GM15510 (cell line): Measurements from ENCODE around the gene NOX1.

Experiments used
- POLR2A ChIP-seq: IDR thresholded peaks from 3 replicates; pipeline ENCODE4 v1.6.1; 2011; ENCODE audit warnings: borderline replicate concordance; ENCODE audit not compliant: insufficient read length; ENCODE audit errors: extremely low read depth

The NOX1 gene

GRCh38 chrX:100831219-100831946 is 42.8 kb downstream of the NOX1 start:
- TF ChIP-seq POLR2A, result no peak

GRCh38 chrX:100830547-100830946 is 43.6 kb downstream of the NOX1 start:
- no peak for TF ChIP-seq POLR2A

- no peak for TF ChIP-seq POLR2A
Observed at GRCh38 chrX:100830143-100830542, 44.0 kb downstream of the NOX1 start.

GRCh38 chrX:100829730-100830129 is 44.4 kb downstream of the NOX1 start:
- no peak for TF ChIP-seq POLR2A

- peak; percentile 70 for TF ChIP-seq POLR2A
Observed at GRCh38 chrX:100819837-100820666, 54.1 kb downstream of the NOX1 start, which contains the start of gene CSTF2. CSTF2 (plus strand) TSS chrX:100820391; CDS start chrX:100820417, 26 bp downstream.

GRCh38 chrX:100819534-100819836 is 54.7 kb downstream of the NOX1 start:
- no peak for TF ChIP-seq POLR2A

GRCh38 chrX:100817340-100817739 is 56.8 kb downstream of the NOX1 start:
- TF ChIP-seq POLR2A, result no peak

GRCh38 chrX:100812216-100813158 is 61.7 kb downstream of the NOX1 start:
- no peak for TF ChIP-seq POLR2A

- no peak for TF ChIP-seq POLR2A
Observed at GRCh38 chrX:100804780-100805179, 69.4 kb downstream of the NOX1 start.

GRCh38 chrX:100802843-100803242 is 71.3 kb downstream of the NOX1 start:
- TF ChIP-seq POLR2A, result no peak

- no peak for TF ChIP-seq POLR2A
Observed at GRCh38 chrX:100798484-100799214, 75.5 kb downstream of the NOX1 start.

- TF ChIP-seq POLR2A, result no peak
Observed at GRCh38 chrX:100797359-100797758, 76.8 kb downstream of the NOX1 start.
